Kidney (tissue), 14 donors: ENCODE measurements around the gene CPSF7. TPM values are rescaled to one million over a fixed set of nuclear protein-coding genes. Genes with fewer than 3 reads are reported as not detected.

Experiments used
- DNase-seq, 5 donors: peaks; one replicate each; pipeline ENCODE4 v3.0.0-alpha.2; 2013 to 2020
- FAIRE-seq: peaks from 2 replicates; lab custom pipeline; 2012; peaks lifted over from hg19 to GRCh38; lab: Jason Lieb, UNC
- H3K27ac ChIP-seq, 2 donors: one replicate each; pipeline ENCODE4 v1.7.0; 2013; ENCODE audit warnings: low read depth in 2 of 2, low read length in 2 of 2, inconsistent platforms in 1 of 2
- H3K27me3 ChIP-seq: one replicate; pipeline ENCODE4 v1.7.1; 2013; ENCODE audit warnings: low read length, inconsistent platforms; ENCODE audit not compliant: control insufficient read depth, insufficient read depth
- H3K36me3 ChIP-seq, 3 donors: one replicate each; pipeline versions ENCODE4 v1.7.0 to v1.7.1; 2013; ENCODE audit warnings: low read length in 3 of 3, control low read depth in 1 of 3, inconsistent platforms in 1 of 3; ENCODE audit not compliant: insufficient read depth in 3 of 3, control insufficient read depth in 2 of 3
- H3K4me1 ChIP-seq, 3 donors: one replicate each; pipeline versions ENCODE4 v1.7.0 to v1.7.1; 2013; ENCODE audit warnings: low read length in 3 of 3, inconsistent platforms in 1 of 3, low read depth in 1 of 3; ENCODE audit not compliant: control insufficient read depth in 2 of 3, insufficient read depth in 2 of 3
- H3K4me3 ChIP-seq, 3 donors: one replicate each; pipeline versions ENCODE4 v1.7.0 to v1.8.1; 2013; ENCODE audit warnings: low read length in 3 of 3, control low read depth in 1 of 3, inconsistent platforms in 1 of 3
- H3K9ac ChIP-seq, 3 donors: one replicate each; pipeline versions ENCODE4 v1.7.0 to v1.7.1; 2013; ENCODE audit warnings: low read length in 3 of 3, control low read depth in 1 of 3, inconsistent platforms in 1 of 3
- H3K9me3 ChIP-seq, 3 donors: one replicate each; pipeline versions ENCODE4 v1.7.0 to v1.7.1; 2013; ENCODE audit warnings: low read length in 3 of 3, control low read depth in 1 of 3, inconsistent platforms in 1 of 3; ENCODE audit not compliant: control insufficient read depth in 2 of 3, insufficient read depth in 1 of 3
- CTCF ChIP-seq: IDR thresholded peaks from 3 replicates; pipeline ENCODE4 v1.5.1; 2012; ENCODE audit warnings: mild to moderate bottlenecking, moderate library complexity, borderline replicate concordance; ENCODE audit not compliant: insufficient read depth; ENCODE audit errors: extremely low read depth
- intact Hi-C: fragments of 100-400 bp; cut with DNase I; formaldehyde crosslinking; loops from one replicate; pipeline ENCODE4 v1.11.1; 2022
- polyA plus RNA-seq: library from polyadenylated mRNA; stranded (reverse); fragments of 350-450 nt; fragmentation: Illumina TruSeq; extraction: RNeasy Lipid Tissue Mini Kit (QIAGEN cat#74804); gene quantifications from one replicate; pipeline ENCODE4 v1.2.3, GENCODE V29; 2014; ENCODE audit warnings: low read depth, low replicate concordance; ENCODE audit not compliant: insufficient read depth
- total RNA-seq: library from RNA; stranded (reverse); fragmentation: NEBNext Ultra II Directional; extraction: Animal tissue kit (Norgen Biotek cat#: 25700); gene quantifications from one replicate; pipeline ENCODE4 v1.2.1, GENCODE V29; 2021
- donor health status: control.
- donor health status: control.
- donor health status: control.
- donor health status: control.
- donor health status: control.
- donor health status: DM: yes; HTN: yes; CAD: no.
- donor health status: Normal renal cell carcinoma (clear cell type).

Gene CPSF7
- total and polyA plus RNA-seq, 2 donors from 2014 or later = 28.4 to 94.5 TPM

- Histone ChIP-seq H3K9ac (no peak overlapping the region), H3K36me3 (peaks cover 22 to 76% (median 56%) of the 10 kb centered on the region in 3 donors), H3K9me3 (no peaks in the 10 kb centered on the region), H3K4me1 (peaks cover 0 to 2% (median 0%) of the 10 kb centered on the region in 3 donors), H3K4me3 (no peak overlapping the region), H3K27ac (no peak overlapping the region), H3K27me3 (no peaks in the 10 kb centered on the region)
- DNase-seq (no peak), FAIRE-seq (no peak)
- TF ChIP-seq CTCF = no peak
- intact Hi-C loops = no loop called here
Observed at GRCh38 chr11:61413496-61413895, 16.3 kb downstream of the CPSF7 start.

DNA sequence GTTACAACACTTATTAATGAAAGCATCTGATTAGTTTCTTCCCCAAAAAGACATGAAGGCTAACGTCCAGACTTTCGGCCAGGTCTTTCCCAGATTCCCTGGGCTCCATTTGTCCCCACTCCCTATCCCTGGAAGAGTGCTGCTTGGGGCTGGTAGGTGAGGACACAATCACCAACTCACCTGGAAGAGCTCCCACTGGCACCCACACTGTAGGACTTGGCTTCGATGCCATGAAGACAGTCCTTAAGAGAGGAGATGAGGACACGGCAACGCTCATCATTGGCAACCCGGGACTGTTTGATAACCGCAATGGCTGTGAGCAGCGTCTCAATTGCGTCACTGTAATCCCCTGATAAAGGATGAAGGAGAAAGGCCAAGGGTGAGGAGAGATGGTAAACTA is 18.2 kb downstream of the CPSF7 start:
- Histone ChIP-seq H3K4me1 (no peaks in the 10 kb centered on the region), H3K27me3 (no peaks in the 10 kb centered on the region), H3K36me3 (peaks cover 22 to 73% (median 50%) of the 10 kb centered on the region in 3 donors), H3K9ac (no peak overlapping the region), H3K27ac (no peak overlapping the region), H3K9me3 (no peaks in the 10 kb centered on the region), H3K4me3 (no peak overlapping the region)
- intact Hi-C loops = no loop called here
- no peak for TF ChIP-seq CTCF
- no peak for FAIRE-seq
- DNase-seq = no peak

DNA sequence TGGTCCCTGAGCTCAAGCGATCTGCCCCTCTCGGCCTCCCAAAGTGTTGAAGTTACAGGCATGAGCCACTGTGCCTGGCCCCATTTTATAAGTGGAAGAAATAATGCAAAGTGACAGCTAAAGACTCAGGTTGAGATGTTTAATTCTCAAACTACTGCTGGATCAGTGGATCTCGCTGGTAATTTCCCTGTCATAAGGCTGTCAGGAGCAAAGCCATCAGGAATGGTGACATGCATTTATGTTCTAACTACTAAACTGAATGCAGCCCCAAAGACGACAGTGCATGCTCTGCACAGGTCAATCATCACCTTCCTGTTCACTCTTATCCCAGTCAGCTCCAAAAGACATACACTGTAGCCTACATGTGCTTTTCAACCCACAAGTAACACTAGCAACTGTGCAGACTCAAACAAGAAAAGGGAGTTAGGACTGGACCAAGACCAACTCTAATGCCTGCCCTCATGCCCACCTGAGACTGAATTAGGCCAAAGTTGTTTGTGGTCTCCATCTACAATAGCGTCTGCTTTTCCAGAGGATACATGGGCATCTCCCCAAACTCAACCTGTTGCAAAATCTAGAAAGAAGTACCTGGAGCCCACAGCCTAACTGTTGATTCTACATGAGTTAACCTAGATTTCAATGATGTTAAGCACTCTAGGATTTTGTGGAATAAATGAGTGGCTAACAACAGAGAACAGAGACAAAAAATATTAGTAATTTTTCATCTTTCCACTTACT is 22.6 kb downstream of the CPSF7 start:
- Histone ChIP-seq H3K4me1 (no peaks in the 10 kb centered on the region), H3K27ac (no peak overlapping the region), H3K4me3 (no peak overlapping the region), H3K9ac (no peak overlapping the region), H3K9me3 (no peaks in the 10 kb centered on the region), H3K36me3 (peaks cover 14 to 79% (median 62%) of the 10 kb centered on the region in 3 donors), H3K27me3 (no peaks in the 10 kb centered on the region)
- TF ChIP-seq CTCF = no peak
- intact Hi-C loops = no loop called here
- DNase-seq = no peak
- FAIRE-seq = no peak
